ENCODE results near the gene KDM2A.

The KDM2A gene

DNA sequence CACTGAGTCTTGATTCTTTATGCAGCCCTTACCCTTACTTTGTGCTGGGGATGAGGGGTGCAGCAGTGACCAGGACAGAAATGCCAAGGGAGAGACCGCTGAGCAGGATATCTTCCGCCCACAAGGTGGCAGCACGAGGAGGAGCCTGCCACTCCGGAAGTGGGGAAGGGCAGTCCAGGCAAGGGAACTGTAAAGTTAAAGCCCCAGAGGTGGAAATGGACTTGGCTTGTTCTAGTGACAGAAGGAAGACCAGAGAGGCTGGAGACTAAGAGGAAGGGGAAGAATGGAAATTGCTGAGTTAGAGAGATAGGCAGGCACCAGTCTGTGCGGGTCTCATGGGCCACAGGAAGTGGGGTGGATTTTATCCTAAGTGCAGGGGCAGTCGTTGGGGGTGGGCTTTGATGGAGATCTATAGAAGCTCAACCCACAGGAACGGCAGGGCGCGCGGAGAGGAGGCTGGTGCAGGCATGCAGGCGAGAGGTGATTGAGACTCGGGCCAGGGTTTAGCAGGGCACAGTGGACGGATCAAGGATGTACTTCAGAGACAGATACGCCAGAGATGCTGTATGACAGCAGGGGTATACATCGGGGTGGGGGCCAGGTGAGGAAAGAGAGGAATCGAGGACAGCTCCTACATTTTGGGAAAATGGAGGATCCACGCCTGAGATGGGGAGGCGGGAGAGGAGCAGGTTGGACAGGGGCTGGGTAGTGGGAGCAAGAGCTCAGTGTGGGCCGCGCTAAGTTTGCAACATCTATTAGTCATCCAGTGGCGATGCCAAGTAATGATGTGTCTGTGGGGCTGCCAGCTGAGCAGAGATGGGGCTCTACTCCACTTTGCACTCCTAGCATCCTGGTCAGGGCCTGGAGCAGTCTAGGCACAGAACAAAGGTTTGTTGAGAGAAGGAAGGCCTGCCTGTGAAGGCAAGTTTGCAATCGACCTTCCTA is 143.9 kb downstream of the KDM2A start:
- peak; percentile 56 for DNase-seq

DNA sequence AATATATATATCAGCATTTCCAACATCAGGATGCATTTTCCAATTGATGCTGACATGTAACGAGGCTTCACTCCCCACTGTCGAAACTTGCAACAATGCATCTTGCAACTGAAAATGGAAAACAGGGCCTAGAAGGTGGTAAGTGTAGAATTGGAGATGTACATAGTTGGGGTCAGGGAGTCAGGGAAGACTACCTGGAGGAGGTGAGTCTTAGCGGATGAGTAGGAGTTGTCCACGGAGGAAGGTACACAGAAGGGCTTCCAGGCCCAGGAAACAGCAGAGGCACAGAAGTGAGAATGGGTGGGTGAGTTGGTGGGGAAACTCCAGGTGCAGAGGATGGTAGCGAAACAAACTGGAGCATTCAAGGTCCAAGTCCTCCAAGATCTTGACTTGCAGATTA is 145.2 kb downstream of the KDM2A start:
- DNase-seq, result no peak

DNA sequence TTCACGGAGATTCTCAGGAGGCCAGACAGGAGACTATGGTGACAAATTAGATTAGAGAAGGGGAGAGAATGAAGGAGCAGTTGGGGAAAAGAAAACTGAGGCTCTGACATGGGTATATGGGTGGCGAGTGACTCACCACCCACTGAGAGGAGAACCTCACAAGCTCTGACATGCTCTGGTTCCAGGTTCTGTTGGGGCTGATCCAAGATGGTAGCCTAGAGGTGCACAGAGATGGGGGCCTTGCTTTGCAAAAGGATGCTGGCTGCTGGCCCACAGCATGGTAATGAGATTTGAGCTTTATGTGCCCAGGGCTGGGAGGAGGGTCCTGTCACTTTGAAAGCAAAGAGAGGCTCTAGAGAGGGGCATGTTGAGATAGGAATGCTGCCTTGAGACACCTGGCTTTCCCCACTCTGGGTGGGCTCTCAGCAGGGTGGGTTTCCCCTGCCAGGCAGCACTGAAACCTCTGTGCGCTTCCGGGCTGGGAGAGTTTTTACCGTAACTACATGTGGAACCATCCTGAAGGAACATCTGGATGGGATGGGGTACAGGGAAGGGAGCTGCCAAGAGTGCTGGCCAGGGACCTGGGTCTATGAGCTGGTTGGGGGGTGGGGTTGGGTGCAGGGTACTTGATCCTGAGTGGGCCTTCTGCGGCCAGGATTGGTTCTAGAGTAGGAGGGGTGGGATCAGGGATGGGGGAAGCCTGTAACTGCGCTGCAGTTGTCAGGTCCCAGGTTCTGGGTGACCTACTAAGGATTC is 146.0 kb downstream of the KDM2A start:
- DNase-seq, result no peak

DNA sequence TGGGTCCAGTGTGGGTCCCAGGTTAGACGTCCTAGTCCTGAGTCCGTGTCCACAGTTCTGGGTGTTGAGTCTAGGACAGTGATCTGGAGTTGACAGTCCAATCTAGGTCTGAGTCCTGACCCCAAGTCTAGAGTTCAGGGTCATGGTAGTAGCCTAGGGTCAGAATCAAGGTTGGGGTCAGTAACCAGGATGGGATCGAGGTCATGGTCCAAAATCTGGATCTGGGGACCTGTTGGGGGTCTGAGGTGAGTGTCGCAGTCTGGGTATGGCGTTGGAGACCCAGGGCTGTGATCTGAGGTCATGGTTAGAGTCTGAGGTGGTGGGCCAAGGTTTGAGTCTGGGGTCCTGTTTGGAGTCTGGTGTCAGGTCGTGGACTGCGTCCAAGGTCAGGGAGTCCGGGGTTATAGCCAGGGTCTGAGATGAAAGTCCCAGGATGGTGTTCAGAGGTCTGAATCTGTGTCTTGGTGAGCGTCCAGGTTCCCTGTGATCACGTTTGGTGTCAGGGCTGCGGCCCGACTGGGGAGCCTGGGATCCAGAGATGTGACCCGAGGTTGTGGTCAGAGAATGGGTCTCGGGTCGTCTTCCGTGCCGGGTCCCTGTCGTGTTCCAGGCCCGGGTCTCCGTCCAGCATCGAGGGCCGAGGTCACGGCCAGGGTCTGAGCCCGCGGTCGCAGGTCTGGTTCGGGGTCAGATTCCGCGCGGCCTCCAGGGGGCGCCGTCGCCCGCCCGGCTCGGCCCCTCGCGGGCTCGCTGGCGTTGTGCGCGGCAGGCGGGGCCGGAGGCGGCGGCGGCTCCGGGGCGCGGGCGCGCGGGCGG is 146.8 kb downstream of the KDM2A start:
- peak; percentile 56 for DNase-seq

DNA sequence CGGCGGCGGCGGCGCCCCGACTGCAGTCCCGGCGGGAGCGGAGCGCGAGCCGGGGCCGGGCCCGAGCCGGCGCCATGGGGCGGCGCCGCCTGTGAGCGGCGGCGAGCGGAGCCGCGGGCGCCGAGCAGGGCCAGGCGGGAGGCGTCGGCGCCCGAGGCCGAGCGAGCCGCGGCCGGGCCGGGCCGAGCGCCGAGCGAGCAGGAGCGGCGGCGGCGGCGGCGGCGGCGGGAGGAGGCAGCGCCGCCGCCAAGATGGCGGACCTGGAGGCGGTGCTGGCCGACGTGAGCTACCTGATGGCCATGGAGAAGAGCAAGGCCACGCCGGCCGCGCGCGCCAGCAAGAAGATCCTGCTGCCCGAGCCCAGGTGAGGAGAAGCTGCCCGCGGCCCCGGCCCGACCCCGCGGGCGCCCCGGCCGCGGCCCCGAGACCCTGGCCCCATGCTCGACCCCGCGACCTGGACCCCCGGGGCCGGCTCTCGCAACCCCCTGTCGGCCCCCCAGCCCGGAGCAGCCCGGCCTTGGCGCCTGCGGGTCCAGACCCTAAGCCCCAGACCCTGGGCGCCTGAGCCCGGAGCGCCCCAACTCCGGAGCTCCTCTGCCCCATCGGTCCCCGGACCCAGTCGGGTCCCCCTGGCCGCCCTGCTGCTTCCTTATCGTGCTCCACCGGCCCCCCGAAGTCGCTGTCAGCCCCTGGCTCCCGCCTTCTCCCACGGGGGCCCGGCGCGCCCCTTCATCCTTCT is 147.6 kb downstream of the KDM2A start, which contains the start of gene GRK2:
Gene GRK2 (plus strand): TSS at position 25 of the 739 bp plus-strand sequence. CDS start 227 bp downstream, at position 252.
- DNase-seq, result no peak

DNA sequence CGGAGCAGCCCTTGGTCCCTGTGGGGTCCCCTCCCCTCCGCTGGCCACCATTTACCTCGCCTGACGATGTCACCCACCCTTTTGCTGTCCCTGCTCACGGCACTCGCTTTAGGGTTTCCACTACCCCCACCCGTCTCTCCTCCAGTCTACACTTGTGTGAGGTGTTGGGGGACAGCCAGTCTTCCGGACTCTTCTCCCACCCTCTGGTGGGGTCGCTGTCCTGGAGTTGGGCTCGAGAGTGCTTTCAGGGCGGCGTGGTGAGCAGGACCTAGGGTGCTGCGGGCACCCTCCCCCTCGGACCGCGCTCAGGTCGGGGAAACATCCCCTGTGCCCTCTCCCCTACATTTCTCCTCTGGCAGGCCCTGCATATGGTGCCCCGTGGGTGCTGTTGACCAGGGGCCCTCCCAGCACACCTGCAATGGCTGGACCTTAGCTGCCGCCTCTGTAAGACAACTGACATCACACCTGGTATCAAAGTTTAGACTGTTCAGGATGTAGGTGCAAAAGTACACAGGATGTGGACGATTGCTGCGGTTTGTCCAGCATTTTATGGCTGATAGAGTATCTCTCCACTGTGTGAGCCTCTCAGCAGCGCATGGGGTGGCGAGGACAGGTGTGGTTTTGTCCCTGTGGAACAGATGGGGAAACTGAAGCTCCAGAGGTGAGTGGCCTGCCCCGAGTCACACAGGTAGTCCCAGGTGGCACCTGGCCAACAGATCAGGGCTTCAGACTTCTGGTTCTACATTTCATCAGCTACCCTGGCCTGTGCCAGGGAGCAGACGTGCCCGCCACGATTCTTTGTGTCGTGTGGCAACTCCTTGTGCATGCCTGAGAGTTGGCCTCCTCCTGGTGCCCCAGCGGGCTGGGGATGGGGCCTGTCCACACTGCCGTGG is 148.4 kb downstream of the KDM2A start:
- no peak for DNase-seq

DNA sequence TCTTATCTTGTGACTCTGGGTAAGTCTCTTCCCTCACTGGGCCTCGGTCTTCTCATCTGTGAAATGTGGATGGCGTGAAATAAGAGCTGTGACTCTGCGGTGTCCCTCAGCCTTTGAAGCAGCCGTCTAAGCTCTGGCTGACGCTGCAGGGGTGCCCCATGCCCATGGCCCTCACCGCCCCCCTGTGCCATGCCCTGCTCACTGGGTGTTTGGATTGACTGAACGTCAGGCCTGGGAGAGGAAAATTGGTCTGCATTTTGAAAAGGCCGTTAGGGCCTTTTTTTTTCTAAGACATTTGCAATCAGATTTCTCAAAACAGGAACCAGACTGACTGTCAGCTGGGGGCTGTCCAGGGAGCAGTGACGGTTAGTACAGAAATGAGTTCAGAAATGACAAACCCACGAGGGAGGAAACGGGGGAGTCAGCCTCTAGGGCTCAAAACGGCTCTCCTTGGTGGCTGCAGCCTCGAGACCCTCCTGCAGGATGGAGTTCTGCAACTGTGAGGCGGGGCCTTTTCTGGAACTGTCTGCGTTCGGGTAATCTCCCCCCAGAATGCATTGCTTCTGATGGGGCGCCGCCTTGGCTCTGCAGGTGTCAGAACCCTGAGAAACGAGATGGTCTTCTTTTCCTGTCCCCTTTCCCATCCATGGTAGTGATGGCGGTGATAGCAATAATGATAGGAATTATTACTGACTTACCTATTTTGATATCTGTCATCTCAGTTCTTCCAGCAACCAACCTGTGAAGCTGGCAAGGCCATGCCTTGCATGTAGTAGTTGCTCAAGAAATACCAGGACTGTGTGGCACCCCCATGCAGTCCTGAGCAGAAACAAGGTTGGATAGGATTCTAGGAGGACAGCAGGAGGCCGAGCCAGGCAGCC is 149.3 kb downstream of the KDM2A start:
- DNase-seq, result peak; percentile 47

DNA sequence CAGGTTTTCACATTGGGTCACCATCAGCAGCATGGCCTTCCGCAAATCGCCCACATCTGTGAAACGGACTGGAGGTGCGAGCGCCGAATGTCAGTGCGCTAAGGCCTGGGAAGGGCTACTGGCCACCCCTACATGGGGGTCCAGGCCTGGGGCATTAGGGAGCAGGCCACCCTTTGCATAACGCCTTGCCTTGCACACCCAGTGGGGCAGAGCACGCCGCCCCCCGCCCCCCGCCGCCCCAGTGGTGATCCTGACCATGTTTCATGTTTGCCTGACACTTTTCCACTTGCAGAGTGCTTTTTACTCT is 149.9 kb downstream of the KDM2A start:
- DNase-seq, result no peak

DNA sequence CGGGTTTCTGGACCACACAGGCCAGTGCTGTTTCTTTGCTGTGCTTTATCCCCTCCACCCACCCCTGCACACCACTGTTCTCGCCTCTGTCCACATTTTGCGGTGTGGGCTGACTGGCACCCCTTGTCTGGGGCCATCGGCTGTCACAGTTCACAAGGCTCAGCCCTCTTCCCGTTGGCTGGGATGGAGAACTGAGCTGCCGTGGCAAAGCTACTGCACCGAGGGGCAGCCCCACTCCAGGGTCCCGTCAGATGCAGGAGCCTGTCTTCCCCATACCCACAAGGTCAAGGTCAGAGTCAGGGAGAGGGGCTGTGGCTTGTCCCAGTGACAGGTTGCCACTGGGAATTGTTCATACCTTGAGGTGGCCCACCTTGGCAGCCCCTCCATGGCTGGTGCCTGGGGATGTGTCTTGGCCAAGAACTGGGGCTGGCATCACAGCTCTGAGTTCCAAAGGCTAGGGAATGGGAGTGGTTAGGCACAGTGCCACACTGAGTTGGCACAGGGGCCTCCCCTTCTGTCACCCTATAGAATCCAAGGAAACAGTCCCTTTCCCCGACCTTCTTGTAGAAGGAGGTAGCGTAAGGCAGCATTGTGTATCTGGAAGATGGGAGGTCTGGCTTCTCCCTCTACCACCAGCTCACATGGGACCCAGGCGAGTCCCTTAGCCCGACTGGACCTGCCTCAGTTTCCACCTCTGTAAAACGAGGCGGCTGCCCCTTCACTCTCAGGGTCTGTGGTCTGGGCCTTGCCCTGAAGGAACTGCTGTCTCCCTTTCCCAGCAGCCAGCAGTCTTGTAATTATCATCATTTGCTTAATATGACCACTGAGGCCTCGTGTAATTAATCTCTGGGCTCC is 150.6 kb downstream of the KDM2A start:
- no peak for DNase-seq

DNA sequence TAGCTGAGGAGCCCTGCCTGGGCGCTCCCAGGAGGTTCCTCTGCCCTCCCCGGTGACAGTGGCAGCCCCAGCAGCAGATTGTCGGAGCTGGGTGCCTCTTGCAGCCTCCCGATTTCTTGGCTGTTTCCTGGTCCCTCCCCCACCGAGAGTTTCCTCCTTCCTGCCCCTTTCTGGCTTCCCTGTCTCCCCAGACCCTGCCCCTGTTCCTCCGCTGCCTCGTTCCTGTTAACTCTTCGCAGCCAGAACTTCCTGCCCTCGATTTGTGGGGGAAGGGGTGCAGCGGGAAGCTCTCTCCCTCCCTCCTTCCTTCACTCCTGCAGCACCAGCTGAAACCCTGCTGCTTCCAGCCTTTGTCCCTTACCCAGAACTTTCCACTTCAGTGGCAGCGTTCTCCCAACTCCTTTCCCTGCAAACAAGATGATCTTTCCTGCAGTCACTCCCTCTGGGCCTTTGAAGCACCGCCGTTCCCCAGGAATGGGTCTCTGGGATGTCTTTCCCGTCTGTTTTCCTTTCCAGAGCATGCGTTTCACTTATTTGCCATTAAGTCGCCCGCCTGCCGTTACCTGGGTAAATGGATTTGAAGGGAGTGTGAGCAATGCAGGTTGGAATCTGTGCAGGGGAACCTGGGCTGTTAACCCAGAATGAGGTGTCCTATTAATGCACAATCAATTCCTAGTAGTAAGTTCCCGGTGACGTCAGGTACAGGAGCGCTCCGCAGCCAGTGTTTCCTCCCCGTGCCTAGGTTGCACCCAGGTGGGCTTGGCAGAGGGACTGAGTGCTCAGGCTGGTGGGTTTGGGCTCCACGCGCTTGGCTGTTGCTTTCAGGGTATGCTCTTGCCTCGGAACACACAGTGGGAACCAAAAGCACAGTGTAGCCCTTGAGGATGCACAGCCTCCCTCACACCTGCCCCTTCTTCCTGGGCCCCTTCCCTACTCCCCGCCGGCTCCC is 151.5 kb downstream of the KDM2A start:
- DNase-seq, result no peak

DNA sequence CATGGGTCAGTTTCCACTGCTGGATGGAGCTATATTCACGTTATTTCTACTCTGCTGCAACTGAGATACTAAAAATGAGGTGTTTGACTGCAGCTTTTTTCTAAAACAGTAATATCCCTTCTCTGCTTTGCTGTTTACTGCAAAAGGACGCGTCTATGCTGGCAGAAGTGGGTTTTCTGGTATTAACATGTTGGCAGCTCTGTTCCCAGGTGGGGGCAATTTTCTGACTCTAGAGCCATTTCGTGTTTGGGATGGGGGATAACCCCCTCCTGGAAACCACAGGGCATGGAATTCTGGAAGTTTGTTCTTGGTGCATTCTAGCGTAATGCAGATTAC is 152.1 kb downstream of the KDM2A start:
- no peak for DNase-seq

DNA sequence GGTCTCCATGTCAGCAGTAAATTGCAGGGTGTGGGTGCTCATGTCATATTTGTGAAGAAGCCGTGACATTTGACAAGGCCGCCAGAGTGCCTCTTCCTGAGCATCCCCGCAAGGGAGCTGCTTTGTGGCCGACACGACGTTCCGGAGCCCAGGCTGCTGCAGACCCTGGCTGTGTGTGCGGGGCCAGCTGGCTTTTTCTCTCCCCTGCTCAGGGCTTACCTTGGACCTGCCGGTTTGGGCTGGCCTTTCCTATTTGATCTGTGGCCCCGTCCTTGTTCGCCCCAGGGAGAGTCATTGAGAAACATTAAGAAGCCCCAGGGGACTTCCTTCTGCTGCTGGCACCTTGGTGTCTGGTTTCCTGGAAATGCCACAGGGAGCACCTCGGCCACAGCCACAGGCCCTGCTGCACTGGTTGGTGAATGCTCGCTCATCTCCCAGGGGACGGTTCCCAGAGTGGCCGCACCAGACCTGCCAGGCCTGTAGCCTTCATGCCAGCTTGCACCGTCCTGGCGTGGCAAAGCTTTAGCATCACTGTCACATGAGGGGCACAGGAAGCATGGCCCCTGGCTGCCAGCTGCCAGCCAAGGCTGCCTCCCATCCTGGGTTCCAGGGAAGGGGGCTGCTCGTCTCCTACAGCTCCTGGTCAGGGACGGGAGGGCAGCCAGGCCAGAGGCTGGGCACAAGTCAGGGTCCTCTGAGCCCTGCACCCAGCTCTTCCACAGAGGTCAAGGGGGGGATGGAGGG is 152.7 kb downstream of the KDM2A start:
- peak; percentile 26 for DNase-seq

DNA sequence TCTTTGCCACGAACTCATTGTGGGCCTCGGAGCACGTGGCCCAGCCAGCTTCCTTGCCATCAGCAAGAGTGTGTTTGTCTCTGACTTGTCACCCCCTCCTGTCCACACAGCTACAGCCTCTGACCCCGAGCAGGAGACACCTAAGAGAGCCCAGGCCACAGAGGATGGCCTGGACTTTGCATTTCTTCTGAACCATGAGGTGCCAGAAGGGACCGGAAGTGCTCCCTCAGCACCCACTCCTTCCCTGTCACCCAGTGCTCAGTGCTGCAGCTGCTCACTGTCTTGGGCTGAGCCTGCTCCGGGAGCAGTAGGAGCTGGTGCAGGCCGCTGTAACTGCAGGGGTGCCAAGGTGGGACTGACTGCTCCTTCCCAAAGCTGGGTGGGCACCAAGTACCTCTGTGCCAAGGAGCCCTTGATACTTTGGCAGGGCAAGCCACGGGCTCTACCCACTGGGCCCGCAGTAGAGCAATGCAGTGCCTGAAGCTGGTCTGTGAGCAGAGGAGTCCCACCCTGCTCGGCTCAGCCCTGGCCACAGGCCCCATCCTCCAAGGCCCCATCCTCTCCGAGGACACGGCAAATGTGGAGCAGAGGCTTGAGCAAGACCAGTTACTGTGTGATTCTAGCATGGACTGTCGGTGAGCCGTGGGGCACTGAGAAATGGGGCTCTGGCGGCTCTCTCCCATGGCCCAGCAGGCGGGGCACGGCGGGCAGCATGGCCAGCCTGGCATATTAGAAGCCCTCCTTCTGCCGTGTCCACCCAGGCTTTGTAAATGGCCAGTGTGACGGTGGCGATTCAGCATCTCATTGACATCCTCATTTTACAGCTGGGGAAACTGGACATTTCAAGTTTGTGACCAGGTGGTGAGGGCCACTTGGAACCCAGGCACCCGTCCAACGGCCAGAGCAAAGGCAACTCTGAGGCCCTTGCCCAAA is 153.5 kb downstream of the KDM2A start:
- DNase-seq, result no peak

DNA sequence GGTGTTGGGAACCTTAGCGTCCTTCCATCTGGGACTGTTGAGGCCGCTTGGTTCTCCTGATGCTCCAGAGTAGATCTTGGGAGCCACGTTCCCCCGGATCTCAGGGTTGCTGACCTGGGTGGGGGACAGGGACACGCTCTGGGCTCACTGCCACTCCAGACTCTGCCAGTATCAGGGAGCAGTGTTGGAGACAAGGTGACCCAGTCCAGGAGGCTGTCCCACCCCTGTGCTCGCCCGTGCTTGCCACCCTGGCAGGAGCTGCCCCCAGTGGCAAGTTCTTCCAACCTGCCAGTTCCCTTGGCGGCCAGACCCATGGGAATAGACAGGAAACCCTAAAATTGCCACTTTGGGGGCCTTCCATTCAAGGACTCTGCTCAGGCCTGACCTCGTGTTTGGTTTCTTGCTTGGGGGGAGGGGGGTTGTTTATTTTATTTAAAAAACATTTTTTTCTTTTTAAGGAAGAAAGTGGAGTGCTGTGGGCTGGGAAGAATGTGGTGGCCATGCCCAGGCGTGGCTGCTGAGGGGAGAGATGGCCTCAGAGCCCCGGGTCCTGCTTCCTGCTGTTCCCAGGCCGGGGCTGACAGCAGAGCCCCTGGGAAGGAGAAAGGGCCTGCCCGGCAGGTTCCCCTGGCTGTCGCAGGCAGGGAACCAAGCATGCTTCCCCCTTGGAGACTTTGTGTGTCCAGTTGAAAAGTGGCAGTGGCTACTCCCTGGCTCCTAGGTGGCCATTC is 154.4 kb downstream of the KDM2A start:
- DNase-seq, result no peak

DNA sequence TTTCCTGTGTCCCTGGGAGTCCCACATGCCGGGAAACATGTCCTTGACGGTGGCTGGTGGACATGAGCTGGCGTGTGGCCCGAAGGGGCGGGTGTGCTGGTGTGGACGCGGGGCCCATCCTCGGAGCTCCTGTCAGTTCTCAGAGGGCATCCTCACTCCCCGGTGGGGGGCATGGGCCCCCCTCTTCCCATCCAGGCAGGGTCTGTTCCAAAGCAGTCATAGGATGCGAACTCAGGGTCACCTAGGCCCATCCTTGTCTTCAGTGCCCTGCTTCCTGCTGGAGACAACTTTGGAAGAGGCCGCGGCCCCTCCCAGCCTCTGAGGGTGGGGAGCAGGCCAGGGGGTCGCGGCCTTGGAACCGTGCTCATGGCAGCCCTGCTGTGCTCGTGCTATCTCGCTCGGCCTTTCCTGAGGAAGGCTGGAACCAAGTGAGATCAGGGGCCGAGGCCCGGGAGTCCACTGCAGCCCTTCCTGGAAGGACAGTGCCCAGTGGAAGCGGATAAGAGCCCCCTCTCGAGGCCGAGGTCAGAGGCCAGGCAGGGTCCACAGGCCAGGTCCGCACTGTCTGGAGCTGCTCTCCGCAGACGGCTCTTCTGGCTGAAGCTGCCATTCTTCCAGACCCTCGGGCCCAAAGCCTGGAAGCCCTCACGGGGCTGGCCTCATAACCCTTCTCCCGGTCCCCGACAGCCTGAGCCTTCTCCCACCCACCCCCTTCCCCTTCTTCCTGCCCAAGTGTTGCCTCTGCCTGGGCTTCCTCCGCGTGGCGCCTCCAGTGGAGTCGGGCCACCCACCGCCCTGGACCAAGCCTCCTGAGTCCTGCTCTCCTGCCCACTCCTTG is 155.9 kb downstream of the KDM2A start:
- no peak for DNase-seq
